Stimulated activated memory B cell treated with anti-CD40 and anti-IgM and Interleukin-4, amounts not matched to agents 10 μg/mL and 1 μg/mL and 100 μg/mL, for 72 hours (primary cell): ENCODE measurements around the gene LAMA2.

Experiments
- ATAC-seq: fragments of 150-1000 bp; cut with Tn5 transposase; 2 replicates; pipeline ENCODE4 v1.10.0; 2021
- H3K27ac Mint-ChIP-seq: one replicate; pipeline ENCODE4 v1.8.0; 2022; ENCODE audit warnings: mild to moderate bottlenecking, mixed read lengths
- H3K27me3 Mint-ChIP-seq: one replicate; pipeline ENCODE4 v1.8.0; 2022; ENCODE audit warnings: mixed read lengths
- H3K36me3 Mint-ChIP-seq: one replicate; pipeline ENCODE4 v1.8.0; 2022; ENCODE audit warnings: mixed read lengths
- H3K4me1 Mint-ChIP-seq: one replicate; pipeline ENCODE4 v1.8.0; 2022; ENCODE audit warnings: mixed read lengths
- H3K4me3 Mint-ChIP-seq: one replicate; pipeline ENCODE4 v1.8.0; 2022; ENCODE audit warnings: mild to moderate bottlenecking, moderate library complexity, mixed read lengths
- H3K9me3 Mint-ChIP-seq: one replicate; pipeline ENCODE4 v1.8.0; 2022; ENCODE audit warnings: mixed read lengths

Gene LAMA2

DNA sequence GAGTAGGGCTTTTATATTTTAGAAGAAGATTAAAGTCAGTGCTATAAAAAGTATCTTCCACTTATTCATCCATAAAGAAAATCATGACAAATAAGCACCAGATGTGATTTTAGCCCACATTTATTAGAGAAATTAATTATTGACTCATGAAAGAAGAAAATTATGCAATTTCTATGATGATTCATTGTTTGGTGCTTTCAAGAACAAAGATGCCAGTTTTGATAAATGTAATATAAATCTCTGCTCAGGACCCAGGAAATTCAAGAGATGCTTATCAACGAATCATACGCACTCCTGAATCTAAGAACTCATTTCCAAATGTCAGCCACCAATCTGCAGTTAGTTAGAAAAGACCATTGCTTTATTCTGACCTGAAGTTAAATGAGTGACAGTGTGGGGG lies 615.6 kb downstream of the LAMA2 start:
- no peaks in the 10 kb centered on the region for H3K9me3 Mint-ChIP-seq
- ATAC-seq: no peak

DNA sequence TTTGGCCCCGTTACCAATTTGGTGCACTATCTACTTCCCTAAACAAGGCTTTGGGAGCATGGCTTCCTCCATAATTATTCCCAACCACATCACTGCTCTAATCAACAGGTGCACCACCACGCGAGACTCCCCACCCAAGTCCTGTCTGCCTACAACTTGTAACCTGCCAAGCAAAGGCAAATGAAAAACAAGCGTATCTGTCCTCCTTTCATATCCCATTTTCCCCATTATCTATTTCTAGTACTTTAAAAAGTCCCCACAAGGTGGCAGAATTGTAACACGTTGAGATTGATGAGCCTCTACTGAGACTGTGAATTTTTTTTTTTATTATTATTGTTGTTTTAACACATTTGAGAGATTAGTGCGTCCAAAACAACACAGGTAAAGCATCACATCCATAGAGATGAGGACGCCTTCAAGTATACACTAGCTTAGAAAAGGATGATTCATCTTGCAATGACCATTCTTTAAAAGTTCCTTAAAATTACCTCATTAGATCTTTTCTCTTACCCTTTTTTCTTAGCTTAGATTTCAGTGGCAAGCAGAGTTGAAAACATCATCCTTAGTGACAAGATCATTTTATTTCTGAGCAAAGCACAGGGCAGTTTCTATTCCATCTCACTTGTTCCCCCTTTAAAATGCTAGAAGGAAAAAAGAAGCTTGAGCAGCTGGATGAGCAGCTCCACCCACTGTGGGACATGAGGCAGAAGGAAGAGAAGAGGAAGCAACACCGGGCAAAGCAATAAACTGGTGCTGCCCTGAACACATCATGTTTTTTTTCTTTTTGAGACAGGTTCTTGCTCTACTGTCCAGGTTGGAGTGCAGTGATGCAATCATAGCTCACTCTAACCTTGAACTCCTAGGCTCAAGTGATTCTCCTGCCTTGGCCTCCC lies 616.3 kb downstream of the LAMA2 start:
- no peaks in the 10 kb centered on the region for H3K36me3 Mint-ChIP-seq
- H3K4me1 Mint-ChIP-seq: peaks cover 17% of the 10 kb centered on the region
- no peaks in the 10 kb centered on the region for H3K27me3 Mint-ChIP-seq
- H3K4me3 Mint-ChIP-seq: peak overlapping the region; percentile 34
- no peaks in the 10 kb centered on the region for H3K9me3 Mint-ChIP-seq
- ATAC-seq: peak; percentile 63
- H3K27ac Mint-ChIP-seq: no peak overlapping the region

More for the DNA sequence above, 615.6 kb downstream of the LAMA2 start:
- H3K4me3 Mint-ChIP-seq: no peak overlapping the region
- H3K4me1 Mint-ChIP-seq: peaks cover 17% of the 10 kb centered on the region
- no peak overlapping the region for H3K27ac Mint-ChIP-seq
- no peaks in the 10 kb centered on the region for H3K27me3 Mint-ChIP-seq
- H3K36me3 Mint-ChIP-seq: no peaks in the 10 kb centered on the region

DNA sequence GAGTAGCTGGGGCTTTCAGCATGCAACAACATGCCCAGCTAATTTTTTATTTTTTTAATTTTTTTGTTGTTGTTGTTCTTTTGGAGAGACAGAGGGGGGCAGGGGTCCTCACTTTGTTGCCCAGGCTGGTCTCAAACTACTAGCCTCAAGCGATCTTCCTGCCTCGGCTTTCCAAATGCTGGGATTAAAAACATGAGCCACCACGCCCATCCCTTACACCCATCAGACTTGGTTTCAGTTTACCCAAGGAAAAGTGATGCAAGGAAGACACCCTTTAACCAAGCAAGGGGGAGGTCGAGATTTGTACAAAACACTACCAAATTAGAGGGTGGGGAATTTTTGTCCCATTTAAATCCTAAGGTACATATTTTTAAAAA lies 616.9 kb downstream of the LAMA2 start:
- Mint-ChIP-seq H3K27ac (no peak overlapping the region), H3K4me3 (no peak overlapping the region), H3K4me1 (peaks cover 17% of the 10 kb centered on the region), H3K27me3 (no peaks in the 10 kb centered on the region), H3K36me3 (no peaks in the 10 kb centered on the region), H3K9me3 (no peaks in the 10 kb centered on the region)
- ATAC-seq: no peak

DNA sequence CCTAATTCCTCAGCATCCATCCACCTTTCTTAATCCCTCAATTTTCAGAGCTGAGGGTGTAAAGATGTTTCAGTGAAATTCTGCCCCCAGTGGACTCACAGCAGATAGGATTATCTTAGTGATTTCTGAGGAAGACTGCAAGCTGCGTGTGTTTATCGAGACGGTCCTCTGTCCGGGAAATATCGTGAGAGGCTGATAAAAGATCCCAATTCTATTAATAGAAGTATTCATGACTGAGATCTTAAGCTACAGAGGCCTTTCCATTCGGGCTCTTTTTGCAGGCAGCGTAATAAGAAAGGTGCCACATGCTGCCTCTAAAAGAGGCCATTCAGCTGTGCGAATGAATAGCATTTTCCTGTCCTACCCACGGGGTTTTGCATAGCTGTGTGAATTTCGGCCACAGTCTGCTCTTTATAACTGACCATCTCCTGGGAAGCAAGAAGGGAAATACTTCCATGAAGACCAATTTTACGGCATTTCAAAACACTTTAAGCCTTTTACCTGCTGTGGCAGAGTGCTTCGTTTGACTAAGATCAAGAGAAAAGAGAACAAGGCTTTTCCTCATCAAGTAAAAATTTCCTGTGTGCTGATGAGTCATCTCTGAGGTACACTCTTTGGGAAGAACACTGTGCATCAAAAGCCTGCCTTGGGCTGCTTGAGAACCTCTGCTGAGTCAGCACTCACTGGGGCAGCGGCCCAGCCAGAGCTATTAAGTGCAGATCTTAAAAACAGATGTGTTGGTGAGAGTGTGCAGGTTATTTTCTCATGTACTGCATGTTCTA lies 618.2 kb downstream of the LAMA2 start:
- Mint-ChIP-seq H3K27ac (no peak overlapping the region), H3K27me3 (no peaks in the 10 kb centered on the region), H3K36me3 (no peaks in the 10 kb centered on the region), H3K4me3 (no peak overlapping the region), H3K9me3 (no peaks in the 10 kb centered on the region), H3K4me1 (peaks cover 17% of the 10 kb centered on the region)
- no peak for ATAC-seq

DNA sequence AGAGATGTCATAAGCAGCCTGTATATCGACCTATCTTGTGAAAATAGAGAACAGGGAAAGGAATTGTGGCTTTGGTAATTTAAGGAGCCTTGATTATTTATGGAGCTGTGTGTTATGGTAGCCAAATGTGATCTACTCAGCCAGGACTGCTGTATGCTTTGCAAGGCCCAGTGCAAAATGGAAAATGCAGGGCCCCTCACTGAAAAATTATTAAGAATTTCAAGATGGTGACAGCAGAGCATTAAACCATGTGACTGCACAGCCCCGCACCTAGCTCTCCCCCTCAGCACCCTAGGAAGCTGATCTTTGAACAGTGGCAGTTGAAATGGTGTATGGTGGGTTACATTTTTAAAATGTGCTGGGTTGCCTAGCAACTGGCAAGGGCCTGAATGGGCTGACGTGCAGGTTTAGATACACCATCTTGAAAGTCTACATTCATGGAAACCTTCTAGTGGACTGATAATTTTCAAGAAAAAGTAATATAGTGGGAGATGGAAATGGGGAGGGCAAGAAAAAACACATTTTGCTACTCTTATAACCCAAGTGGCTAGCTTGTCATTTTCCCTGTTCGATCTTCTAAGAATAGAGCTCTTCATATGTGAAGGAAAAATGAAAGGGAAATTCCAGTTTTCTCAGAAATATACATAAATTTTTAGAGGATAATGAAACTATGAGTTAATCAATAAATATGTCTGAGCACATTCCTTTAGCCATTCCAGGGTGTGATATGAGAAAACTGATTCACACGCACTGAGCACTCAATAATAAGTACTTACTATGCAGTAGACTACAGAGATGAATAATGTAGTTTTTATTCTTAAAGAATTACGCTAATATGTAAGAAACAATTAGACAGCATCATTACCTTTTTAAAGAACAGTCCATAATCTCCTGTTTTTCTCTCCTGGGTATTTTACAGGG lies 619.1 kb downstream of the LAMA2 start:
- peaks cover 17% of the 10 kb centered on the region for H3K4me1 Mint-ChIP-seq
- H3K4me3 Mint-ChIP-seq: no peak overlapping the region
- H3K36me3 Mint-ChIP-seq: no peaks in the 10 kb centered on the region
- no peaks in the 10 kb centered on the region for H3K27me3 Mint-ChIP-seq
- H3K9me3 Mint-ChIP-seq: no peaks in the 10 kb centered on the region
- no peak overlapping the region for H3K27ac Mint-ChIP-seq
- no peak for ATAC-seq

DNA sequence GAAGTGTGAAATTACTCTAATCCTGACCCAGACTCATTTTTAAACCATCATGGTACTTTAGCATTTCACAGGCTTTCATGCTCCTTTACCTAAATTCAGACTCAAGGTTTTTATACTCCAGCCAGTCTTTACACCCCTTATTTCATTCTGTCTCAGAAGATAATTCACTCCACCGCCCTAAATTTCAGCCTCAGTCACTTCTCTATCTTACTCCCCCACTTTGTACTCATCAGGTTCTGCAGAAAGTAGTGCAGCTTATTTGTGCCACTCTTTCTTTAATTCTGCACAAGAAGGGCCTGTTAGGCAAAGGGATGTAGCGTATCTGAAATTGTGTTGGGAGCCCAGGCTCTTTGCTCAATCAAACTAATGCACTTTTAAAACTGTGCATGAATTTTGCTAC lies 621.5 kb downstream of the LAMA2 start:
- no peak overlapping the region for H3K4me3 Mint-ChIP-seq
- H3K36me3 Mint-ChIP-seq: no peaks in the 10 kb centered on the region
- no peaks in the 10 kb centered on the region for H3K9me3 Mint-ChIP-seq
- ATAC-seq: no peak
- H3K27me3 Mint-ChIP-seq: no peaks in the 10 kb centered on the region
- peaks cover 9% of the 10 kb centered on the region for H3K4me1 Mint-ChIP-seq
- H3K27ac Mint-ChIP-seq: no peak overlapping the region

DNA sequence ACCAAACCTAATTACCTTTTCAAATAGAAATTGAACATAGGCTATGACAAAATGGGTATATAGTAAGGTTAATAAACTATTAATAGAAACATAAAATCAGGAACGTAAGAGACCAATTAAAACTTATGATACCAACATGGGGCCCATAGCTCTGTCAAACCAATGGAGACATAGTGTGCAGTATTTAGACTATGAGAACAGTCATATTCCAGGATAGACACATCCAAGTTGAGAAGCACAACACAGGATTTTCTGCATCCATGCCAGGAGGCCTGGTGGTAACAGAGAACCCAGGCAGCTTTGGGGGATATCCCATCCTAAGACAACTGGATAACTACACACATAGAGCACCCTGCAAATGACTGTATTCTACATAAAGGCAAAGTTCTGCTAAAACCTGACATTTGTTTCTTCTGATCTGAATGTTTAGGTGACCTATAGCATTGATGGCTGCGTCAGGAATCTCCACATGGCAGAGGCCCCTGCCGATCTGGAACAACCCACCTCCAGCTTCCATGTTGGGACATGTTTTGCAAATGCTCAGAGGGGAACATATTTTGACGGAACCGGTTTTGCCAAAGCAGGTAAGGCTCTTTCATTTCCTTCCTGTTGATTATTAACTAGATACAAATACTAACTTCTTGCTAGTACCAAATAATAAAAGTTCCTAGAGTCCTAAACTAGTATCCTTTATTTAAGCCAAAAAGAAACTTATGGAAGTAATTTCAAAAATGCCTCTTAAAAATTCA lies 624.3 kb downstream of the LAMA2 start:
- peaks cover 4% of the 10 kb centered on the region for H3K4me1 Mint-ChIP-seq
- ATAC-seq: no peak

DNA sequence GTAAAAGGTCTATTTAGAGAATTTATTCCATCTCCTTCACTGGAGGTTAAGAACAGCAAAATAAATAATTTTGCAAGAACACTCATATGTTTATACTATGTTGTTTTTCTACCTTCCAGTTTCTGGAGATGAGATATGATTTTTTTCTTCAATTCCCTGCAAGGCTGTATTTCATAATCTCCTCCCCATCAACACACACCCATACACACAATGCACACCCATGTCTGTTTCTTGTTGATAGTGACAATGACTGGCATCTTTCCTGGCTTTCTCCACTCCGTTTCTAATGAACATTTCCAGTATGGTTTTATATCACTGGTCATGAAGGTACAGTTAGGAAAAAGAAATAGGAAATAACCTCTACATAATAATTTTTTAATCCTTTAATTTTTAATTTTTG lies 624.9 kb downstream of the LAMA2 start:
- no peak overlapping the region for H3K27ac Mint-ChIP-seq
- H3K9me3 Mint-ChIP-seq: no peaks in the 10 kb centered on the region
- no peaks in the 10 kb centered on the region for H3K36me3 Mint-ChIP-seq
- H3K4me1 Mint-ChIP-seq: peaks cover 4% of the 10 kb centered on the region
- ATAC-seq: no peak
- no peak overlapping the region for H3K4me3 Mint-ChIP-seq
- no peaks in the 10 kb centered on the region for H3K27me3 Mint-ChIP-seq

More for the DNA sequence above, 624.3 kb downstream of the LAMA2 start:
- Mint-ChIP-seq H3K9me3 (no peaks in the 10 kb centered on the region), H3K27ac (no peak overlapping the region), H3K36me3 (no peaks in the 10 kb centered on the region), H3K4me3 (no peak overlapping the region), H3K27me3 (no peaks in the 10 kb centered on the region)

DNA sequence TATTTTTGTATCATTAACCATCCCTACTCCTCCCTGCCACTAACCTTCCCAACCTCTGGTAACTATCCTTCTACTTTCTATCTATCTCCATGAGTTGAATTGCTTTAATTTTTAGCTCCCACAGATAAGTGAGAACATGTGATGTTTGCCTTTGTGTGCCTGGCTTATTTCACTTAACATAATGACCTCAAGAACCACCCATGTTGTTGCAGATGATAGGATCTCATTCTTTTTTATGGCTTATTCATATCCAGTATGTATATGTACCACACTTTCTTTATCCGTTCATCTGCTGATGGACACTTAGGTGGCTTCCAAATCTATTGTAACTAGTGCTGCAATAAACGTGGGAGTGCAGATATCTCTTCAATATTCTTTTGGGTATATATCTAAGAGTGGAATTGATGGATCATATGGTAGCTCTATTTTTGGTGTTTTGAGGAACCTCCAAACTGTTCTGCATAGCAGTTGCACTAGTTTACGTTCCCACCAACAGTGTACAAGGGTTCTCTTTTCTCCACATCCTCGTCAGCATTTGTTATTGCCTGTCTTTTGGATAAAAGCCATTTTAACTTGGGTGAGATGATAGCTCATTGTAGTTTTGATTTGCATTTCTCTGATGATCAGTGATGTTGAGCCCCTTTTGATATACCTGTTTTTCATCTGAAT lies 625.7 kb downstream of the LAMA2 start:
- Mint-ChIP-seq H3K27me3 (no peaks in the 10 kb centered on the region), H3K4me3 (no peak overlapping the region), H3K27ac (no peak overlapping the region), H3K4me1 (peaks cover 4% of the 10 kb centered on the region), H3K9me3 (no peaks in the 10 kb centered on the region), H3K36me3 (no peaks in the 10 kb centered on the region)
- no peak for ATAC-seq

DNA sequence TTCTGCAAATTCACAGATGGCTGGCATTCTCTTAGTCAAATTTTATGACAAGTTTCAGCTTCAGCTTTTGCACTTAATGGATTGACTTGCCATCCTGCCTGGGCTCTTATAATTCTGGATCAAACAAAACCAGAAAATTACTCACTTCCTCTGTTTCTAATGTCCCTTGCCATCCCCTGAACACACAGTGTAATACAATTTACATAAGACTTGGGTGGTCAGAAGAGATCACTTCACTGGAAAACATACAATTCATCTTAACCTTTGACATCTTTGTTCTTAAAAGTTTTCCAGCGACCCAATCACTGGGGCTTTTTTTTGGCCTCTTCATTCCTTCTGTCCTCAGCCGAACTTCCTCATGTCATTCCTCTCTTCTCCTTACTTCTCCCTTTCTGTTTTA lies 628.0 kb downstream of the LAMA2 start:
- H3K27me3 Mint-ChIP-seq: no peaks in the 10 kb centered on the region
- no peak overlapping the region for H3K27ac Mint-ChIP-seq
- H3K4me1 Mint-ChIP-seq: peaks cover 4% of the 10 kb centered on the region
- no peak overlapping the region for H3K4me3 Mint-ChIP-seq
- H3K36me3 Mint-ChIP-seq: no peaks in the 10 kb centered on the region
- no peaks in the 10 kb centered on the region for H3K9me3 Mint-ChIP-seq
- ATAC-seq: no peak

DNA sequence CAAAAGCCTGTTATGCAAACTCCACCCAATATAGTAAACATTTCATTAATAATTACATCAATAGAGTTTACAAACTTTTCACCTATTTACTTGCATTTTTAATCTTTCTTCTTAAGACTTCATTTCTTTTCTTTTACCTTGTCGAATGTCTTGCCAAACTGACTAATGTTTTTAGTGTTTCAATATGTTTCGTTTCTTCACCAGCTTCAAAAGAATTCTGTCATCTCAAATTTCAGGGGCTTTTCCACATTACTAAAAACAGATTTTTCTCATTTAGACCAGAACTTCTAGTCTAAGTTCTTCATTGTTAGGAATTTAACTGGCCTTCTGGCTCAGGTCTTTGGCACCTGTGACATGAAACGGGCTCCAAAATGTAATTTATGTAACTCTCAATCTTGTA lies 630.5 kb downstream of the LAMA2 start:
- Mint-ChIP-seq H3K4me3 (no peak overlapping the region), H3K27ac (no peak overlapping the region), H3K36me3 (no peaks in the 10 kb centered on the region), H3K9me3 (no peaks in the 10 kb centered on the region), H3K4me1 (peaks cover 4% of the 10 kb centered on the region), H3K27me3 (no peaks in the 10 kb centered on the region)
- no peak for ATAC-seq

DNA sequence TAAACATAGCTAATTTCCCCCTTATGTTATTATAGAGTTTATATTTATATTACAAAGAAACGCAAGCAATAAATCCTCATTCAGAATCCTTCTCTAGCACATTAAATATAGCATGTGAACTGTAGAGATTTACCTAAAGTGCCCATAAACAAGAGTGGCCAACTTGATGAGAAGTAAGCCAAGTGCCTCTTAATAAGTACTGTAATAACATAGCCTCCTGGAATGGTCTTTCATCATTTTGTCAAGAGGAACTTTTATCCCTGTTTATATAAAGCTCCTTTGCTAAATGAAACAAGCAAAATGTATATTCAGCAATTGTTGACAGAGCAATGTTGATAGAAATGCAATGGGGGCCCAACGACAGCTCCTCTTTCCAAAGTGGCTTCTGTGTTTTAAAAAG lies 632.1 kb downstream of the LAMA2 start:
- H3K27ac Mint-ChIP-seq: no peak overlapping the region
- H3K9me3 Mint-ChIP-seq: no peaks in the 10 kb centered on the region
- no peak overlapping the region for H3K4me3 Mint-ChIP-seq
- H3K27me3 Mint-ChIP-seq: no peaks in the 10 kb centered on the region
- H3K36me3 Mint-ChIP-seq: no peaks in the 10 kb centered on the region
- peaks cover 4% of the 10 kb centered on the region for H3K4me1 Mint-ChIP-seq
- ATAC-seq: no peak

DNA sequence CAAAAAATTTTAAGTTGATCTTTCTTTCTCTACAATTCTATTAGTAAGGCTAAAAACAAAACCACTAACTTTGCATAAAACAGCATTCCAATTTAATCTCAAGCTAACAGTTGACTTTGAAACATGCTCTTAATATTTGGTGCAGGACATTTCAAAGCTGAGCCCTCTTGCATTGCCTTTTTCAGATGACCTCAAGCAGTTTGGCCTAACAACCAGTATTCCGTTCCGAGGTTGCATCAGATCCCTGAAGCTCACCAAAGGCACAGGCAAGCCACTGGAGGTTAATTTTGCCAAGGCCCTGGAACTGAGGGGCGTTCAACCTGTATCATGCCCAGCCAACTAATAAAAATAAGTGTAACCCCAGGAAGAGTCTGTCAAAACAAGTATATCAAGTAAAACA lies 633.1 kb downstream of the LAMA2 start:
- Mint-ChIP-seq H3K4me1 (peaks cover 4% of the 10 kb centered on the region), H3K27ac (no peak overlapping the region), H3K36me3 (no peaks in the 10 kb centered on the region), H3K9me3 (no peaks in the 10 kb centered on the region), H3K27me3 (no peaks in the 10 kb centered on the region), H3K4me3 (no peak overlapping the region)
- ATAC-seq: no peak

DNA sequence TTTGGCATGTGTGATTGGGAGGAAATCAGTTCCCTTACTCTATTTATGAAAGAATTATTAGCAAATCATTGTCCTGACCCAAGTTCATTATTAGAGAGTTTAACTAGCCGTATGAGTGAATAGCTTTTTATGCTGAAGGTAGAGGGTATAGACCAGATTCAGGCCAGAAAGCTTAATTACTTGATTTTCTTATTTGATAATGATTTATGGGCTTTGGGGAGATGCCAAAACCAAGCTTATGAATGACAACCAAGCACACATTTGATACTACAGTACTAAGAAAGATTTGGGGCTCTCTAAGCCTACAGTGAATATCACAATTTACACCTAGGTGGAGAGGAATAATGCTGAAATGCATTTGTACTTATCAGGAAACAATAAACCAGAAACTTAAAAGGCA lies 633.8 kb downstream of the LAMA2 start:
- Mint-ChIP-seq H3K4me1 (no peaks in the 10 kb centered on the region), H3K4me3 (no peak overlapping the region), H3K9me3 (no peaks in the 10 kb centered on the region), H3K27me3 (no peaks in the 10 kb centered on the region), H3K36me3 (no peaks in the 10 kb centered on the region), H3K27ac (no peak overlapping the region)
- no peak for ATAC-seq
